H1 (cell line): ENCODE data around the gene FSD1. TPM values are rescaled to one million over a fixed set of nuclear protein-coding genes. Genes with fewer than 3 reads are reported as not detected.

ENCODE experiments used
- CTCF ChIA-PET: fragments of 300-600 bp; sonication (Branson Sonifier 250); formaldehyde crosslinking; loops from one replicate; lab custom pipeline; 2021; ENCODE audit not compliant: partially characterized antibody; lab: Charles Lee
- POLR2A ChIA-PET: fragments of 300-600 bp; sonication (Branson Sonifier 250); formaldehyde crosslinking; loops from one replicate; lab custom pipeline; 2021; ENCODE audit warnings: inconsistent platforms; ENCODE audit not compliant: partially characterized antibody; lab: Charles Lee
- DNase-seq, 2 experiments: peaks; one replicate each; pipeline versions ENCODE4 v3.0.0 to v3.0.0-alpha.2; 2010 to 2022; ENCODE audit warnings: low spot score in 2 of 2, low read depth in 1 of 2, mixed read lengths in 1 of 2
- FAIRE-seq: peaks from 2 replicates; lab custom pipeline; 2011; peaks lifted over from hg19 to GRCh38; lab: Jason Lieb, UNC
- H2AFZ ChIP-seq: 2 replicates; pipeline ENCODE4 v1.8.1; 2012; ENCODE audit warnings: low read length, inconsistent platforms
- H2AK5ac ChIP-seq: 2 replicates; pipeline ENCODE4 v1.6.1; 2013; ENCODE audit warnings: low read depth, low read length
- H2BK120ac ChIP-seq: replicated peaks from 2 replicates; pipeline ENCODE3; 2013; ENCODE audit warnings: low read depth, low read length, inconsistent platforms
- H2BK12ac ChIP-seq: 2 replicates; pipeline ENCODE4 v1.6.1; 2013; ENCODE audit warnings: low read depth, low read length
- H2BK15ac ChIP-seq: 2 replicates; pipeline ENCODE4 v1.6.1; 2013; ENCODE audit warnings: low read length
- H2BK20ac ChIP-seq: 2 replicates; pipeline ENCODE4 v1.6.1; 2013; ENCODE audit warnings: low read length
- H2BK5ac ChIP-seq: 2 replicates; pipeline ENCODE4 v1.6.1; 2013; ENCODE audit warnings: low read depth, low read length
- H3K14ac ChIP-seq: 2 replicates; pipeline ENCODE4 v1.6.1; 2013; ENCODE audit warnings: inconsistent platforms; ENCODE audit not compliant: insufficient read length
- H3K18ac ChIP-seq: 2 replicates; pipeline ENCODE4 v1.6.1; 2013; ENCODE audit warnings: low read length; ENCODE audit errors: extremely low read depth
- H3K23ac ChIP-seq: 2 replicates; pipeline ENCODE4 v1.6.1; 2013; ENCODE audit warnings: inconsistent platforms; ENCODE audit not compliant: insufficient read length
- H3K23me2 ChIP-seq: 2 replicates; pipeline ENCODE4 v1.6.1; 2013; ENCODE audit warnings: low read depth, low read length
- H3K27ac ChIP-seq: 2 replicates; pipeline ENCODE4 v1.6.1; 2011; ENCODE audit warnings: low read depth, low read length, inconsistent platforms
- H3K27me3 ChIP-seq, 4 experiments: replicated peaks in 1 of 4; 1 replicate in 1 of 4; 2 replicates in 3 of 4; pipeline versions ENCODE4 v1.6.1 to v1.8.1; 2011 to 2013; ENCODE audit warnings: low read length in 3 of 4, mild to moderate bottlenecking in 3 of 4, inconsistent platforms in 2 of 4, mixed read lengths in 2 of 4, moderate library complexity in 1 of 4; ENCODE audit not compliant: control insufficient read depth in 3 of 4, insufficient read depth in 3 of 4; ENCODE audit errors: extremely low read depth in 1 of 4
- H3K36me3 ChIP-seq, 4 experiments: 2 replicates each; pipeline versions ENCODE4 v1.6.1 to v1.8.1; 2011 to 2013; ENCODE audit warnings: mild to moderate bottlenecking in 4 of 4, low read length in 3 of 4, moderate library complexity in 2 of 4, control low read depth in 1 of 4, inconsistent platforms in 1 of 4; ENCODE audit not compliant: insufficient read depth in 4 of 4, control insufficient read depth in 2 of 4
- H3K4ac ChIP-seq: replicated peaks from 2 replicates; pipeline ENCODE3; 2013; ENCODE audit warnings: low read length, low read depth, mixed read lengths, inconsistent platforms; ENCODE audit not compliant: insufficient read length
- H3K4me1 ChIP-seq, 4 experiments: replicated peaks in 1 of 4; 1 replicate in 1 of 4; 2 replicates in 3 of 4; pipeline versions ENCODE4 v1.6.1 to v1.8.1; 2011 to 2013; ENCODE audit warnings: low read length in 3 of 4, inconsistent platforms in 2 of 4, mixed read lengths in 1 of 4; ENCODE audit not compliant: insufficient read depth in 4 of 4, control insufficient read depth in 3 of 4
- H3K4me2 ChIP-seq, 2 experiments: 2 replicates each; pipeline versions ENCODE4 v1.6.1 to v1.8.1; 2011 to 2013; ENCODE audit warnings: low read depth in 2 of 2, low read length in 2 of 2, control low read depth in 1 of 2, inconsistent platforms in 1 of 2, mild to moderate bottlenecking in 1 of 2; ENCODE audit not compliant: insufficient read depth in 1 of 2
- H3K4me3 ChIP-seq, 4 experiments: fragments of 200-600, 300-600 bp in 1 of 4; sonication (generic), shearing (Covaris generic), sonication (Bioruptor Twin) in 1 of 4; 2 replicates each; pipeline versions ENCODE4 v1.5.1 to v1.8.1; 2011 to 2016; ENCODE audit warnings: low read length in 4 of 4, low read depth in 3 of 4, control low read depth in 2 of 4, inconsistent platforms in 2 of 4, mild to moderate bottlenecking in 2 of 4, mixed read lengths in 1 of 4, moderate library complexity in 1 of 4; ENCODE audit not compliant: insufficient read depth in 2 of 4; ENCODE audit errors: extremely low read depth in 1 of 4
- H3K56ac ChIP-seq: replicated peaks from 2 replicates; pipeline ENCODE3; 2013; ENCODE audit warnings: low read depth, mild to moderate bottlenecking, mixed read lengths, low read length, inconsistent platforms; ENCODE audit not compliant: insufficient read length
- H3K79me1 ChIP-seq: 2 replicates; pipeline ENCODE4 v1.6.1; 2013; ENCODE audit warnings: low read depth, low read length, control low read depth
- H3K79me2 ChIP-seq, 2 experiments: 2 replicates each; pipeline versions ENCODE4 v1.6.1 to v1.8.1; 2012 to 2013; ENCODE audit warnings: low read length in 2 of 2, mild to moderate bottlenecking in 2 of 2, inconsistent platforms in 1 of 2; ENCODE audit not compliant: insufficient read depth in 2 of 2, control insufficient read depth in 1 of 2
- H3K9ac ChIP-seq, 4 experiments: replicated peaks in 1 of 4; 1 replicate in 1 of 4; 2 replicates in 3 of 4; pipeline versions ENCODE4 v1.6.1 to v1.8.1; 2011 to 2013; ENCODE audit warnings: low read depth in 3 of 4, low read length in 3 of 4, control low read depth in 2 of 4, mild to moderate bottlenecking in 2 of 4, moderate library complexity in 2 of 4, inconsistent platforms in 1 of 4; ENCODE audit errors: extremely low read depth in 1 of 4
- H3K9me3 ChIP-seq, 2 experiments: 2 replicates each; pipeline versions ENCODE4 v1.6.1 to v1.8.1; 2012 to 2013; ENCODE audit warnings: mild to moderate bottlenecking in 2 of 2, moderate library complexity in 2 of 2, control low read depth in 1 of 2, inconsistent platforms in 1 of 2, low read depth in 1 of 2, low read length in 1 of 2, mixed read lengths in 1 of 2; ENCODE audit not compliant: insufficient read depth in 2 of 2
- H4K20me1 ChIP-seq, 2 experiments: replicated peaks in 1 of 2; 2 replicates each; pipeline versions ENCODE3 to v1.8.1; 2011 to 2013; ENCODE audit warnings: inconsistent platforms in 2 of 2, low read length in 2 of 2, mild to moderate bottlenecking in 1 of 2; ENCODE audit not compliant: insufficient read depth in 2 of 2, control insufficient read depth in 1 of 2
- H4K5ac ChIP-seq: 2 replicates; pipeline ENCODE4 v1.6.1; 2013; ENCODE audit warnings: low read length, low read depth, mixed read lengths, inconsistent platforms; ENCODE audit not compliant: insufficient read length
- H4K8ac ChIP-seq: 2 replicates; pipeline ENCODE4 v1.8.0; 2013; ENCODE audit warnings: mild to moderate bottlenecking, moderate library complexity, low read length, inconsistent platforms; ENCODE audit not compliant: insufficient read depth; ENCODE audit errors: extremely low read depth
- H4K91ac ChIP-seq: replicated peaks from 2 replicates; pipeline ENCODE3; 2013; ENCODE audit warnings: low read length, mixed read lengths, inconsistent platforms; ENCODE audit not compliant: insufficient read length
- ASH2L ChIP-seq: fragments of 200-600, 300-600 bp; sonication (generic); IDR thresholded peaks from one replicate; pipeline ENCODE4 v1.7.1; 2017; ENCODE audit warnings: low read length
- BACH1 ChIP-seq: IDR thresholded peaks from 2 replicates; pipeline ENCODE4 v1.6.1; 2012; ENCODE audit warnings: low read length, improper control_type of control experiment
- BRCA1 ChIP-seq: IDR thresholded peaks from 2 replicates; pipeline ENCODE4 v1.6.1; 2012; ENCODE audit warnings: low read depth, low read length, improper control_type of control experiment
- CBX5 ChIP-seq: fragments of 300-800, 300-1000 bp; sonication (generic); IDR thresholded peaks from 2 replicates; pipeline ENCODE4 v1.7.1; 2016; ENCODE audit warnings: antibody characterized with exemption, low read length, low read depth
- HDAC6 ChIP-seq: IDR thresholded peaks from one replicate; pipeline ENCODE4 v1.7.1; 2012; ENCODE audit warnings: low read depth, mild to moderate bottlenecking, inconsistent platforms, low read length, moderate library complexity
- NANOG ChIP-seq: IDR thresholded peaks from 2 replicates; pipeline ENCODE4 v1.6.1; 2011; ENCODE audit warnings: low read length, low read depth, mild to moderate bottlenecking, inconsistent platforms; ENCODE audit not compliant: insufficient read depth, poor library complexity, severe bottlenecking
- POLR2A ChIP-seq, 2 experiments: IDR thresholded peaks; 1 replicate in 1 of 2; 2 replicates in 1 of 2; pipeline ENCODE4 v1.6.1; 2011; ENCODE audit warnings: low read depth in 2 of 2, low read length in 2 of 2, mild to moderate bottlenecking in 2 of 2; ENCODE audit errors: control extremely low read depth in 1 of 2
- POLR2AphosphoS5 ChIP-seq: IDR thresholded peaks from 2 replicates; pipeline ENCODE4 v1.6.1; 2011; ENCODE audit warnings: low read depth, low read length
- RNF2 ChIP-seq: fragments of 200-900, 300-1000 bp; sonication (generic); IDR thresholded peaks from 2 replicates; pipeline ENCODE4 v1.7.1; 2016; ENCODE audit warnings: borderline replicate concordance, low read depth, mild to moderate bottlenecking, antibody characterized with exemption, low read length; ENCODE audit not compliant: poor library complexity, severe bottlenecking; ENCODE audit errors: missing control alignments
- SAP30 ChIP-seq: fragments of 300-600 bp; sonication (generic); IDR thresholded peaks from 2 replicates; pipeline ENCODE4 v1.7.1; 2012; ENCODE audit warnings: low read length, moderate library complexity, mild to moderate bottlenecking, inconsistent platforms; ENCODE audit not compliant: insufficient read depth, insufficient replicate concordance
- SIRT6 ChIP-seq: IDR thresholded peaks from one replicate; pipeline ENCODE4 v1.7.1; 2012; ENCODE audit warnings: low read length, inconsistent platforms
- SP2 ChIP-seq: IDR thresholded peaks from 2 replicates; pipeline ENCODE4 v1.6.1; 2012; ENCODE audit warnings: mild to moderate bottlenecking, low read length, inconsistent platforms
- TEAD4 ChIP-seq: IDR thresholded peaks from 2 replicates; pipeline ENCODE4 v1.6.1; 2012; ENCODE audit warnings: low read depth, low read length, inconsistent platforms, mixed read lengths
- YY1 ChIP-seq: IDR thresholded peaks from 2 replicates; pipeline ENCODE4 v1.6.1; 2011; ENCODE audit warnings: low read depth, mild to moderate bottlenecking, low read length
- ZNF274 ChIP-seq: IDR thresholded peaks from 2 replicates; pipeline ENCODE4 v1.7.0; 2012; ENCODE audit warnings: low read length, borderline replicate concordance; ENCODE audit errors: extremely low read depth
- WGBS, 2 experiments: shearing (Covaris generic) in 1 of 2; methylation state at CpG; one replicate each; pipeline versions ENCODE4 v1.1.6 to v1.1.7; 2013 to 2015; ENCODE audit warnings: low lambda C conversion rate in 2 of 2, mixed read lengths in 2 of 2, inconsistent platforms in 1 of 2, low coverage in 1 of 2, missing lambda C conversion rate in 1 of 2; ENCODE audit not compliant: insufficient replicate concordance in 2 of 2, insufficient coverage in 1 of 2, insufficient read length in 1 of 2; ENCODE audit errors: extremely low coverage in 1 of 2, missing lambda C conversion rate in 1 of 2; 5-methylcytosine and 5-hydroxymethylcytosine counted together
- polyA plus RNA-seq, 7 experiments: library from polyadenylated mRNA; depleted of rRNA in 3 of 7; stranded (reverse) in 5 of 7; unstranded in 2 of 7; fragments of >200 nt in 5 of 7; fragments of 200-250 nt in 2 of 7; gene quantifications; 1 replicate in 5 of 7; 2 replicates in 1 of 7; 4 replicates in 1 of 7; pipeline versions ENCODE4 v1.2.1 to v1.2.3, GENCODE V29; 2011 to 2013; ENCODE audit warnings: missing spikeins in 2 of 7, mixed read lengths in 2 of 7
- total RNA-seq: library from RNA; stranded (reverse); fragmentation: NEBNext Ultra II Directional; extraction: Animal tissue kit (Norgen Biotek cat#: 25700); gene quantifications from 2 replicates; pipeline ENCODE4 v1.2.1, GENCODE V29; 2021

The FSD1 gene
- total and polyA plus RNA-seq, 2 of the 8 experiments (the other 6 are each of a cell fraction or from before 2014, with no cell fraction given), result 58.8 to 181 TPM

- Histone ChIP-seq H4K20me1 (no peaks in the 10 kb centered on the region), H3K23ac (no peak overlapping the region), H2BK12ac (no peak overlapping the region), H3K4me1 (no peaks in the 10 kb centered on the region), H4K91ac (no peak overlapping the region), H3K56ac (no peak overlapping the region), H3K79me2 (no peaks in the 10 kb centered on the region), H3K27me3 (no peaks in the 10 kb centered on the region), H3K9ac (no peak overlapping the region), H2BK5ac (no peak overlapping the region), H3K36me3 (peaks cover 4 to 51% (median 25%) of the 10 kb centered on the region in 4 experiments; a peak in 7 of 8 replicates), H3K9me3 (peaks cover 7 to 11% of the 10 kb centered on the region in 2 experiments; a peak in 3 of 4 replicates), H3K14ac (no peak overlapping the region), H3K79me1 (no peaks in the 10 kb centered on the region), H2AFZ (no peak overlapping the region), H2AK5ac (no peak overlapping the region), H3K4ac (no peak overlapping the region), H2BK120ac (no peak overlapping the region), H2BK20ac (no peak overlapping the region), H2BK15ac (no peak overlapping the region), H4K5ac (no peak overlapping the region), H3K4me2 (no peak overlapping the region), H4K8ac (no peak overlapping the region; the same call in 1 of the 2 replicates), H3K18ac (no peak overlapping the region), H3K4me3 (no peak overlapping the region), H3K27ac (no peak overlapping the region), H3K23me2 (no peaks in the 10 kb centered on the region)
- ChIA-PET POLR2A (interaction anchor here (1.1 to 3.9 kb wide), 4 partner anchors 10 to 367 kb away, joined by 3 to 16 read pairs (median 3); partner anchors contain the start of genes STAP2 and YJU2), CTCF (interaction anchor here (0.5 to 1.9 kb wide), 3 partner anchors 9 to 1810 kb away, joined by 3 to 9 read pairs (median 8); no protein-coding TSS in a partner anchor)
- no peak for FAIRE-seq
- DNase-seq, result no peak
- 87% methylated on average over 14 of the region's 28 CpGs; no CpG with 5 or more reads in 1 of the 2 experiments for WGBS, 2 experiments
- TF ChIP-seq SP2 (no peak), HDAC6 (no peak), TEAD4 (no peak), BACH1 (no peak), SIRT6 (no peak), CBX5 (no peak), ASH2L (no peak), NANOG (no peak), POLR2AphosphoS5 (no peak), ZNF274 (no peak), BRCA1 (no peak), YY1 (no peak), POLR2A (IDR thresholded peaks at IDR 0.05; ENCODE audit: control extremely low read depth in 1 of 2, low read depth in 2 of 2, low read length in 2 of 2) (no peak), SAP30 (no peak), RNF2 (no peak)
Measured at GRCh38 chr19:4258181-4258580, 46.2 kb upstream of the FSD1 start.
